AG08395 (cell line): ENCODE data around the gene TACC2.
"Not testable (repeated sequence)": the region's sequence is repeated elsewhere in the genome, so short reads cannot be mapped to it uniquely, and the experiment has no call there.

Experiments used
- DNase-seq: peaks from one replicate; pipeline ENCODE4 v3.0.0; 2012; ENCODE audit warnings: mixed read lengths, low spot score

TACC2 gene

DNA sequence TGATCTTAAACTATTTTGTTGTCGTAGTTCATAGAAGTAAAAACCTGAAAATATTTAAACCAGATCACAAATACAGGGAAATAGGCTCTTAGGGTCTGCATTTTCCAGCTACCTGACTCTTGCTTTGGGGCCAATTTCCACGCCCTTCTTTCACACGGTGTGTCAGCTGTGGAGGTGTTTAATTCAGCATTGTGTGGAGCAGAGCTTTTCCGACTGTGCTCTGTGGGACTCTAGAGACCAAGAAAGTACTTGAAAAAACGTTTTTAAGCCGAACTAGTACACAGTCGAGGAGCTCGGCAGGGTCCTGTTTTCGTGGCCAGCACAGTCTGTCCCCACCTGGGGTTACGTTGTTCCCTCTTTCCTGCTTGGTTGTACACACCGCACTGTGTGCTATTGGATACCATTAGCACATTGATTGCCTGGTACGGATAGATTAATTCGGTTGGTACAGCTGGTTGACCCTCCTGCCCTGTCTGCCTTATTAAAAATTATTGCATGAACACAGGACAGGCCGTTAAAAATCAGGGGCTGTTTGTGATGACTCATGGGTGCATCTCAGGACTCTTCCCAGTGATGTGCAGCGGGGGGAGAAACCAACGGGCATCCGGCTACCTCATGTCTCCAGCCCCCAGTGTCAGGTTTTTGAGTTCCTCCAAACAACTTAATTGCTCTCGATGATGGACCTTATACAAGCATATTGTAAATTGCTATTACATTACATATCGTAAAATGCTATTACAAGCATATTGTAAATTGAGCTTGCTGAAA lies 201.4 kb downstream of the TACC2 start:
- peak; percentile 65 for DNase-seq

GRCh38 chr10:122191936-122192541 lies 203.1 kb downstream of the TACC2 start:
- no peak for DNase-seq

- DNase-seq, result no peak
Observed at GRCh38 chr10:122194251-122194650, 205.3 kb downstream of the TACC2 start.

DNA sequence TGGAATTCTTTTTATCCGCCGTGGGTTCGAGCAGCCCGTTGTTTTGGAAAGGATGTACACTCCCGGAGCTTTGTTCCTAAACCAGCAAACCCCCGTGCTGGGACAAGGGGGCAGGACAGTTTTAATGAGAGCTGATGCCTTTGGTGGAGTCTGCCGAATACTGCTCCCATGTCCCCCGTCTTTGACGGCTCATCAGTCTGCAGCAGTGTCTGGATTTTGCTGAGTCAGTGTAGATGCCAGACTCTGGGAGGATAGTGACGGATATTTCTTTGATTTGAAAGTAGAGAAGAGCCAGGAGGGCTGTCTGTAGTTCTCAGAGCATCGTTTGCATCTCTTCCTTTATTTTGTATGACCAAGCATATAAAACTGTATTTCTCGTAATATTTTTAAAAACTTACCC lies 207.3 kb downstream of the TACC2 start:
- DNase-seq, result no peak

- no peak for DNase-seq
Observed at GRCh38 chr10:122197611-122198222, 208.8 kb downstream of the TACC2 start.

DNA sequence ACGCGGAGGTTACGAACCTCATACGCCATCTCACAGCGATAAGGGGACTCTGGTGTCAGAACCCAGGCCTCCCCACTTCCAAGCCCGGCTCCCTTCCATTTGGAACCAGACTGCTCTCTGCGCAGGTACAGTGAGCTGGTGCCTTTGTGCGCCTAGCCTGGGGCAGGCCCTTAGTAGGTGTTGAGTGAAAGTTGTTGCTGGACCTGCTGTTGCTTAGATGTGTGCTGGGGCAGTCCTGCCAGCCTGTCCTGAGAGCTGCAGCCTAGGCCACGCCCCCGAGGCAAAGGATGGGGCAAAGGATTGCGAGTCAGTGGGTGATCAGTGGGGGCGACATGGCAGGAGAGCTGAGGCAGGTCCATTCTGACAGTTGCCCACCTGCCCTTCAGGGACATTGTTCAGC lies 209.7 kb downstream of the TACC2 start:
- no peak for DNase-seq

GRCh38 chr10:122199070-122199469 lies 210.1 kb downstream of the TACC2 start:
- DNase-seq, result no peak

GRCh38 chr10:122199689-122200088 lies 210.7 kb downstream of the TACC2 start:
- no peak for DNase-seq

DNA sequence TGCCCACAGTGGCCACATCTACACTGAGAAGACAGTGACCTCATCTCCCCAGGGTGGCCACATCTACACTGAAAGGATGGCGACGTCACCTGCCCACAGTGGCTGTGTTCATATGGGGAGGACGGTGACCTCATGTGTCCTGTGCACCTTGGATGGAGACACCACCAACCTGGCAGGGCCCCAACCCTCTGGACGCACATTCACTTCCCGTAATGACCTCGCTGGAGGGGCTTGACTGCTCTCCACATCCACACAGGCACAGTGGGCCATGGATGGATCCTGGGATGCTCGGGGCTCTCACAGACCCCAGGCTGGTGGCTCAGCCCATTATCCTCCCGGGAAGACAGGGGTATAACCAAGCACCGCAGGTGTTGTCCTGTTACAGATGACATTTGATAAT lies 212.4 kb downstream of the TACC2 start:
- DNase-seq, result no peak

DNA sequence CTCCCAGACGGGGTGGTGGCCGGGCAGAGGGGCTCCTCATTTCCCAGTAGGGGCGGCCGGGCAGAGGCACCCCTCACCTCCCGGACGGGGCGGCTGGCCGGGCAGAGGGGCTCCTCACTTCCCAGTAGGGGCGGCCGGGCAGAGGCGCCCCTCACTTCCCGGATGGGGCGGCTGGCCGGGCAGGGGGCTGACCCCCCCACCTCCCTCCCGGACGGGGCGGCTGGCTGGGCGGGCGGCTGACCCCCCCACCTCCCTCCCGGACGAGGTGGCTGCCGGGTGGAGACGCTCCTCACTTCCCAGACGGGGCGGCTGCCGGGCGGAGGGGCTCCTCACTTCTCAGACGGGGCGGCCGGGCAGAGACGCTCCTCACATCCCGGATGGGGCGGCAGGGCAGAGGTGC lies 214.2 kb downstream of the TACC2 start:
- not testable (repeated sequence) for DNase-seq

GRCh38 chr10:122204691-122205489 lies 215.9 kb downstream of the TACC2 start:
- DNase-seq, result peak; percentile 3

DNA sequence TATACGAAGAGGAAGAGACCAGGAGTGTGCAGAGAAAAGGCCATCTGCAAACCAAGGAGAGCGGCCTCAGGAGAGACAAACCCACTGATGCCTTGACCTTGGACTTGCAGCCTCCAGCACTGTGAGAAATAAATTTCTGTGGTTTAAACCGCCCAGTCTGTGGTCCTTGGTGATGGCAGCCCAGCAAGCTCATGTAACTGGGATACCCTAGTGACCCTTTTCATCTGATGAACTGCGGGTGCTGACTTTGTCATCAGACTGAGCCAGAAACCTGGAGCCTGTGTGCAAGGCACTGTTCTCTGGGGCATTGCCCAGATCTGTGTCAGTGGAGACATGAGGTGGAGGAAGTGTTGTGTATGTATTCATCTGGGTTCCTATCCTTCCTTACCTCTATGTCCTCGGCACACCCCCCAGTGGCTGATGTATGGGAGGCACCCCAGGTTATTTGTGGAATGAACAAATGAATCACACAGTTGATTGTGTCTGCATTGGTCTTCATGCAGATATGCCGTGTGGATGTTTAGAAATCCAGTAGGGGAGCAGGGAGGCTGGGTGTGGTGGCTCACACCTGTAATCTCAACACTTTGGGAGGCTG lies 217.6 kb downstream of the TACC2 start:
- no peak for DNase-seq

DNA sequence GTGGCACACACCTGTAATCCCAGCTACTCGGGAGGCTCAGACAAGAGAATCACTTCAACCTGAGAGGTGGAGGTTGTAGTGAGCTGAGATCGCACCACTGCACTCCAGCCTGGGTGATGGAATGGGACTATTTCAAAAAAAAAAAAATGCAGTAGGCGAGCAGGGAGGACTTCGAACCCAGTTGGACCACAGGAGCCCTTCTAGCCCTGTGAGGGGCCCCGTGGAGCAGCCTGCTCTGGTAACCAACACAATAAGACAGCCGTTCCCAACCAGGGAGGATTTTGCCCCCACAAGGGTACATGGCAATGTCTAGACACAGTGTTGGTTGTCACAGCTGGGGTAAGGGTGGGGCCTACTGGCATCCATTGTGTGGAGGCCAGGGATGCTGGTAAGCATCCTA lies 218.2 kb downstream of the TACC2 start:
- no peak for DNase-seq

GRCh38 chr10:122207596-122207995 lies 218.6 kb downstream of the TACC2 start:
- no peak for DNase-seq

DNA sequence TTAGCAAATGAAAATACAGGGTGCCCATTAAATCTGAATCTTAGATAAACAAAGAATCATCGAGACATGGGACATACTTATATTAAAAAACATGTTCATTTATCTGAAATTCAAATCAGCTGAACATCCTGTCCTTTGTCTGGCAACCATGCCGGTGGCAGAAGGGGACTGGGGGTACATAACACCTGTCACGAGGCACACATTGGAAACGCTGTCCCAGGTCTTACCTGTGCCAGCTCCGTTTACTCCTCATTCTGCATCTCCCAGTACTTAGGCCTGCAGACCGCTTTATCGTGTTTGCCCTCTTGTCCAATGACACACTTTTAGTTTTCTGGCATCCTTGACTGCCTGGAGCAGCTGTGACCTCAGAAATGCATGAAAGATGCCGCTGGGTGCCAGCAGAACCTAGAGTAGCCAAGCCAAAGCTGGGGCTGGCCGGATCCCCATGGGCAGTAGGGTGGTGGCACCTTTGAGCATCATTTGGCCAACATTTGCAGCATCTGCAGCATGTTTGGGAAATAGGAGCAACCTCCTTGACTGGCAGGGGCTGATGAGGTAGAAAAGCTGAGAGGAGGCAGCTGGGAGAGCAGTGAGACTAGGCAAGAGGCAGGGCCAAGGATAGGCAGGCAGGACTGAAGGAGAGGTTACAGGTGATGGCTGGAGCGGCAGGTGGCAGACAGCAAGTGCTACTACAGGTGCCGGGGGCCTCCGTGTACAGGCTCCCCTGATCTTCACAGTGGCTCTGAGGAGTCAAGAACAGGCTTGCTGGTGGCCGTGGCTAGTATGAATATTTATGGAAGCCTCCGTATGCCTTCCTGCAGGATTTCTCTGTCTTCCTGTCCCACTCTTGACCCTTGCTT lies 219.8 kb downstream of the TACC2 start:
- no peak for DNase-seq

- DNase-seq, result no peak
Observed at GRCh38 chr10:122210481-122211265, 221.7 kb downstream of the TACC2 start.

- no peak for DNase-seq
Observed at GRCh38 chr10:122213364-122213763, 224.4 kb downstream of the TACC2 start.

DNA sequence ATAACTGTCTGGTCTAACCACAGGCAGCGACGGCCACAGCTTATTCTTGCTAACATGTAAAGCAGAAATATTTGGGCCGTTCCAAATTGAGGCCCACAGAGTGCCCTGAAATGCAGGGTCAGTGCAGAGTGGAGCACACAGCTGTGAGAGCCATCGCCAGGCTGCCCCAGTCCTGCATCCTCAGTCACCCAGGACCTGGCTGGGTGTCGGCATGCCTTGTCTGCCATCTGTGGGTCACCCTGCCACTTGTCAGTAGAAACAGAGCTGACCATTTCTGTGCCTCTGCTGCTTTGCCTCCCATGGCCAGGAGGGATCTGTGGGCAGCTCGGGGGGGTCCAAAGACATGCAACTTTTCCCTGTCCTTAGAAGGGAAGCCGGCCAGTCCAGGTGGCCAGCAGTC lies 224.8 kb downstream of the TACC2 start:
- DNase-seq, result peak; percentile 14

GRCh38 chr10:122216047-122216446 lies 227.1 kb downstream of the TACC2 start:
- DNase-seq, result no peak

DNA sequence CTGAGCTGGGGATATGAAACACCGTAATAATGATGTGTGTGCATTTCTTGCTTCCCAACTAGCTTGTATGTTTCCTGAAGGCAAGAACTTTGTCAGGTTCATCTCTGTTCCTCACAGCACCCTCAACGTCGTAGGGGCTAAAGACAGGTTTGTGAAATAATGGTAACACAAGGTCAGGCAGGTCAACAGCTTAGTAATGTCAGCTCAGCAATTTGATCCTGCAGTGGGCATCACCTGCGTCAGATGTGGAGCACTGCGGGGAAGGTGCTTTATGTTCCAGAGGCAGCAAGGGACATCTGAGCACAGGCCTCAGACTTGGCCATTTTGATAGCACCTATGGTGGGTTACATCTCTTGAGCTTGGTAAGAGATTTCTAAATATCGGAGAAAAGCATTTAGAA lies 230.4 kb downstream of the TACC2 start:
- DNase-seq, result no peak
